Peyer's patch (tissue), 4 donors: ENCODE data around the gene TATDN3. TPM values are rescaled to one million over a fixed set of nuclear protein-coding genes. Genes with fewer than 3 reads are reported as not detected.

Source experiments
- DNase-seq, 3 donors: peaks; one replicate each; pipeline ENCODE4 v3.0.0-alpha.2; 2017 to 2019
- H3K27ac ChIP-seq, 4 donors: fragments of 200-600 bp; sonication (generic); one replicate each; pipeline ENCODE4 v1.5.1; 2016 to 2019
- H3K27me3 ChIP-seq, 2 donors: fragments of 200-600 bp; sonication (generic); one replicate each; pipeline ENCODE4 v1.5.1; 2019
- H3K36me3 ChIP-seq, 3 donors: fragments of 200-600 bp; sonication (generic); one replicate each; pipeline ENCODE4 v1.5.1; 2016 to 2019
- H3K4me1 ChIP-seq, 4 donors: fragments of 200-600 bp; sonication (generic); one replicate each; pipeline ENCODE4 v1.5.1; 2016 to 2019
- H3K4me3 ChIP-seq, 4 donors: fragments of 200-600 bp; sonication (generic); 1 replicate in 3 of 4; 2 replicates in 1 of 4; pipeline ENCODE4 v1.5.1; 2016 to 2019; ENCODE audit warnings: mild to moderate bottlenecking in 1 of 4
- H3K9me3 ChIP-seq, 4 donors: fragments of 200-600 bp; sonication (generic); one replicate each; pipeline ENCODE4 v1.5.1; 2016 to 2019; ENCODE audit warnings: mild to moderate bottlenecking in 1 of 4
- CTCF ChIP-seq, 6 experiments: fragments of 450-650 bp in 4 of 6; fragments of 200-600 bp in 2 of 6; sonication (generic) in 1 of 6; IDR thresholded peaks; one replicate each; pipeline ENCODE4 v1.5.1; 2017 to 2019; ENCODE audit warnings: antibody characterized with exemption in 6 of 6, mild to moderate bottlenecking in 3 of 6, moderate library complexity in 1 of 6
- POLR2A ChIP-seq, 2 donors: fragments of 450-650 bp; IDR thresholded peaks; one replicate each; pipeline ENCODE4 v1.5.1; 2017; ENCODE audit warnings: antibody characterized with exemption in 2 of 2, mild to moderate bottlenecking in 2 of 2, moderate library complexity in 2 of 2
- total RNA-seq, 4 donors: library from RNA; depleted of rRNA; stranded (reverse); fragments of >200 nt; gene quantifications; one replicate each; pipeline ENCODE4 v1.1.0, GENCODE V29; 2016

Gene TATDN3
- 10 to 100 TPM in 2 of 4 donors, 1 to 10 TPM in 2; 5.8 to 22.3 (median 12.8) TPM for total RNA-seq

DNA sequence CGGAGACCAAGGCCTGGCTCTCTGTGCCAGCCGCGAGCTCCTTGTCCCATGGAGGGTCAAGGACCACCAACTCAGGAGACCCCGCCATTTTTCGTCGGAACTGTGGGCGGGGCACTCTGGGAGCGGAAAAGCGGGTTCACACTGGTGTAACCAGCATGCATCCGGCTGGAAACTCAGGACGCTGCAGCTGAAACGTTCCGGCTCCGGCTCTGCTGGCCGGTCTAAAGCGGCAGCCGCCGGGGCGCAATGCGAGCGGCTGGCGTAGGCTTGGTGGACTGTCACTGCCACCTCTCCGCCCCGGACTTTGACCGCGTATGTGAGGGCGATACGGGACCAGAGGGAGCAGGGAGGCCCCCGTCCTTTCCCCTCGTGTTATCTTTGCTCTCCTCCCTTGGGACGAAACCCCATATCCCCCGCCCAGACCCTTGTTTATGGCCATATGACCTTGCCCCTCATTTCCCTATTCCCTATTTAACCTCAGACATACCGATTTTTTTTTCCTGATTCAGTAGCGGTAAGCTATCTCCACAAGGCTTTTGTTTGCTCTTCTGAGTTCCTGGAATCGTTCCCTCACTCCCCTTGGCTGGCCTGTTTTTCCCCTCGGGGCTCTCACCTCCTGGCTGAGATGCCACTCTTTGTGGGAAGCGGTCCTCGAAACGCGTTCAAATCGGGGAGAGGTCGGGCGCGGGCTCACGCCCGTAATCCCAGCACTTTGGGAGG is at the start of gene TATDN3, which contains the start of gene NSL1:
Gene TATDN3, plus strand, starts transcription at position 219 of the 720 bp plus-strand sequence. Its CDS starts 28 bp downstream, at position 247.
Gene NSL1, minus strand, starts transcription at position 102 of the 720 bp plus-strand sequence. Its CDS starts 14 bp downstream, at position 88.
- TF ChIP-seq CTCF (IDR thresholded peaks at IDR 0.05) (peak in 1 of 6 experiments; percentile 8), POLR2A (IDR thresholded peaks at IDR 0.05) (peak; percentile 83 to 87)
- H3K27me3 ChIP-seq, result no peaks in the 10 kb centered on the region
- peak within 1 kb of the TSS; percentile 54 to 91 (median 80) for H3K4me3 ChIP-seq
- peak within 1 kb of the TSS; percentile 87 to 91 (median 88) for H3K27ac ChIP-seq
- peak; percentile 83 to 94 (median 94) for DNase-seq
- H3K9me3 ChIP-seq, result no peaks in the 10 kb centered on the region
- peaks cover 0 to 7% (median 0%) of the 10 kb centered on the region in 3 donors for H3K36me3 ChIP-seq
- peaks cover 0 to 30% (median 4%) of the 10 kb centered on the region in 4 donors for H3K4me1 ChIP-seq

GRCh38 chr1:212743901-212744475 is 47.7 kb upstream of the TATDN3 start:
- no peaks in the 10 kb centered on the region for H3K27me3 ChIP-seq
- H3K36me3 ChIP-seq, result no peaks in the 10 kb centered on the region
- H3K4me3 ChIP-seq, result no peak overlapping the region
- H3K4me1 ChIP-seq, result no peaks in the 10 kb centered on the region
- no peak overlapping the region for H3K27ac ChIP-seq
- no peak for DNase-seq
- no peak for TF ChIP-seq CTCF (IDR thresholded peaks at IDR 0.05)
- no peak for TF ChIP-seq POLR2A (IDR thresholded peaks at IDR 0.05)
- H3K9me3 ChIP-seq, result no peaks in the 10 kb centered on the region

DNA sequence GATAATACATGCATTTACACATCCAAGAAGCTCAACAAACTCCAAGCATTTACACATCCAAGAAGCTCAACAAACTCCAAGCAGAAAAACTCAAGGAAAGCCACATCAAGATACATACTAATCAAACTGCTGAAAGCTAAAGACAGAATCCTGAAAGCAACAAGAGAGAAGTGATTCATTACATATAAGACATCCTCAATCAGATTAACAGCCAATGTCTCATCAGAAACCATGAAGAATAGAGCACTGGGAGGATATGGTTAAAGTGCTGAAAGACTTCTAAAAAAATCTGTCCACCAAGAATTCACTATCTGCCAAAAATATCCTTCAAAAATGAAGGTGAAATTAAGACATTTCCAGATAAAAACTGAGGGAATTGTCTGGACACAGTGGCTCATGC is 46.4 kb upstream of the TATDN3 start:
- Histone ChIP-seq H3K27me3 (no peaks in the 10 kb centered on the region), H3K4me3 (no peak overlapping the region)

GRCh38 chr1:212746546-212746945 is 45.1 kb upstream of the TATDN3 start:
- H3K36me3 ChIP-seq, result no peaks in the 10 kb centered on the region
- H3K27me3 ChIP-seq, result no peaks in the 10 kb centered on the region
- peaks cover 0 to 9% (median 0%) of the 10 kb centered on the region in 4 donors for H3K4me1 ChIP-seq
- DNase-seq, result no peak
- H3K9me3 ChIP-seq, result no peaks in the 10 kb centered on the region
- H3K4me3 ChIP-seq, result no peak overlapping the region
- H3K27ac ChIP-seq, result no peak overlapping the region
- TF ChIP-seq CTCF (IDR thresholded peaks at IDR 0.05) (no peak), POLR2A (IDR thresholded peaks at IDR 0.05) (no peak)

More for the DNA sequence above, 46.4 kb upstream of the TATDN3 start:
- no peaks in the 10 kb centered on the region for H3K36me3 ChIP-seq
- H3K27ac ChIP-seq, result no peak overlapping the region
- no peak for DNase-seq
- peaks cover 0 to 7% (median 0%) of the 10 kb centered on the region in 4 donors for H3K4me1 ChIP-seq
- TF ChIP-seq CTCF (IDR thresholded peaks at IDR 0.05), result no peak
- no peaks in the 10 kb centered on the region for H3K9me3 ChIP-seq

DNA sequence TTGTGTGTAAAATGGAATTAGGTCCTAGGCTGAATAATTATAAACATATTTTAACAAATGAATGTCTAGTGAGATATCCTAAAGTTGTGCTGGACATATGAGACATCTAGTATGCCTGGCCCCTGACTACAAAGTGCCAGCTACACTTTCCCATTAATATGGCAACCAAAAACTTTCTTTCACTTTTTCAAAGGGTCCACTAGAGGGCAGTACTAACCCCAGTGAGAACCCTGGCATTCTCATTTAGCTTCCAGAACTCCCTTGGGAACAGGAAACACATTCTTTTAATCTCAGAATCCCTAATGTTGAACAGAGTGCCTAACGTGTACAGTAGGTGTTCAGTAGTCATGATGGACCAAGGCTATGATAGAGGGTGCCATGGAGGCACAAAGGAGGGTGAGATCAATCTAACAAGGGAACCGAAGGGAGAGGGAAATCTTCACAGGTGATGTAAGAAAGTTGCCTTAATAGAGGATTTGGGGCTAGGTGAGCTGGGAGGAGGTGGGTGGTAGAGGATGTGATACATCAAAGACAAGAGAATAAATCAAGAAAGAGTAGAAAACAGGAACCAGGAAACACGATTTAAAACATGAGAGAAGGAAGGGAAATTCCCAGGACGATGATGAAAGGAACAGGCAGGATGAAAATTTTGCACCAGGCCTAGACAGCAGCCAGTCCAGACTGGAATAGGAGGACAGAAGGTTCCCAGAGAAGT is 41.7 kb upstream of the TATDN3 start:
- H3K27ac ChIP-seq, result peak overlapping the region in 1 of 4 donors; percentile 39
- H3K9me3 ChIP-seq, result no peaks in the 10 kb centered on the region
- no peak overlapping the region for H3K4me3 ChIP-seq
- DNase-seq, result no peak
- TF ChIP-seq POLR2A (IDR thresholded peaks at IDR 0.05) (no peak), CTCF (IDR thresholded peaks at IDR 0.05) (peak; percentile 7 to 81 (median 72))
- peaks cover 0 to 16% (median 0%) of the 10 kb centered on the region in 4 donors for H3K4me1 ChIP-seq
- H3K36me3 ChIP-seq, result no peaks in the 10 kb centered on the region
- no peaks in the 10 kb centered on the region for H3K27me3 ChIP-seq
